OCI-LY3 (cell line): ENCODE results near the gene DCPS.

Experiments
- EZH2phosphoT487 ChIP-seq: fragments of 200-600 bp; shearing (Covaris generic); IDR thresholded peaks from 2 replicates; pipeline ENCODE4 v1.6.1; 2018; ENCODE audit warnings: antibody characterized with exemption, mixed run types, low read depth
- TF ChIP-seq, protein P1 (sequence below): fragments of 200-600, 300-600 bp; sonication (generic); IDR thresholded peaks from 2 replicates; pipeline ENCODE4 v1.5.1; 2014; ENCODE audit warnings: antibody characterized with exemption, low read length, low read depth

DNA sequence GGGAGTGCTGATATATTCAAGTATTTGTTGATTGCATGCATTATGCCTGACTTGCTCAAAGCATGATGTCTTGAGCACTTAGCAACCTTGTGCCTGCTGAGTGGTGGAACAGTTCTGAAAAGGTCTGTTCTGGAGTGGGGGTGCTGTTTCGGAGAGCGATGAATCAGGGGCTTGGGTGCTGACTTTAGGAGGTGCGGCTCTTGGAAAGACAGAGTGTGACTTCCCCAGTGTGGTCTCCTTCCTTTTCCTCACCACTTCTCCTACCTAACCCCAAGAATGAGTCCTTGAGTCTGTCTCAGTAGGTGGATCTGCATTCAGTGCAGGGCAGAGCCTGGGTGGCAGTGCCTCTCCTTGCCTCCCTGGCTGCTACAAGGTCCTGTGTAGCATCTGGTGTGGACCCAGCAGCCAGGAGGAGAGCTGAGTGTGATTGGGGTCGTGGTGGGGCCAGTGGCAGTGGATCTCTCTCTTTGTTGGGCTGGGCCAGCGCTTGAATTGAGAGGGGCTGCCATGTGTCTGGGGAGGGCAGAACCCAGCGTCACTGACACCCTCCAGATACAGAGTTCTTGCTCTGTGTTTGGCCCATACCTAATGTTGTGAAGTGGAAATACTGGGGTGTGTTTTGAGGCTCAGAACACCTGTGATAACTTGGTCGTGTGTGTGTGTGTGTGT, 87.6 kb downstream of the DCPS start:
- TF ChIP-seq, protein P1, sequence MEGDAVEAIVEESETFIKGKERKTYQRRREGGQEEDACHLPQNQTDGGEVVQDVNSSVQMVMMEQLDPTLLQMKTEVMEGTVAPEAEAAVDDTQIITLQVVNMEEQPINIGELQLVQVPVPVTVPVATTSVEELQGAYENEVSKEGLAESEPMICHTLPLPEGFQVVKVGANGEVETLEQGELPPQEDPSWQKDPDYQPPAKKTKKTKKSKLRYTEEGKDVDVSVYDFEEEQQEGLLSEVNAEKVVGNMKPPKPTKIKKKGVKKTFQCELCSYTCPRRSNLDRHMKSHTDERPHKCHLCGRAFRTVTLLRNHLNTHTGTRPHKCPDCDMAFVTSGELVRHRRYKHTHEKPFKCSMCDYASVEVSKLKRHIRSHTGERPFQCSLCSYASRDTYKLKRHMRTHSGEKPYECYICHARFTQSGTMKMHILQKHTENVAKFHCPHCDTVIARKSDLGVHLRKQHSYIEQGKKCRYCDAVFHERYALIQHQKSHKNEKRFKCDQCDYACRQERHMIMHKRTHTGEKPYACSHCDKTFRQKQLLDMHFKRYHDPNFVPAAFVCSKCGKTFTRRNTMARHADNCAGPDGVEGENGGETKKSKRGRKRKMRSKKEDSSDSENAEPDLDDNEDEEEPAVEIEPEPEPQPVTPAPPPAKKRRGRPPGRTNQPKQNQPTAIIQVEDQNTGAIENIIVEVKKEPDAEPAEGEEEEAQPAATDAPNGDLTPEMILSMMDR, result no peak
- no peak for TF ChIP-seq EZH2phosphoT487
